ENCODE data around the gene ATP1A2.

ATP1A2 gene

DNA sequence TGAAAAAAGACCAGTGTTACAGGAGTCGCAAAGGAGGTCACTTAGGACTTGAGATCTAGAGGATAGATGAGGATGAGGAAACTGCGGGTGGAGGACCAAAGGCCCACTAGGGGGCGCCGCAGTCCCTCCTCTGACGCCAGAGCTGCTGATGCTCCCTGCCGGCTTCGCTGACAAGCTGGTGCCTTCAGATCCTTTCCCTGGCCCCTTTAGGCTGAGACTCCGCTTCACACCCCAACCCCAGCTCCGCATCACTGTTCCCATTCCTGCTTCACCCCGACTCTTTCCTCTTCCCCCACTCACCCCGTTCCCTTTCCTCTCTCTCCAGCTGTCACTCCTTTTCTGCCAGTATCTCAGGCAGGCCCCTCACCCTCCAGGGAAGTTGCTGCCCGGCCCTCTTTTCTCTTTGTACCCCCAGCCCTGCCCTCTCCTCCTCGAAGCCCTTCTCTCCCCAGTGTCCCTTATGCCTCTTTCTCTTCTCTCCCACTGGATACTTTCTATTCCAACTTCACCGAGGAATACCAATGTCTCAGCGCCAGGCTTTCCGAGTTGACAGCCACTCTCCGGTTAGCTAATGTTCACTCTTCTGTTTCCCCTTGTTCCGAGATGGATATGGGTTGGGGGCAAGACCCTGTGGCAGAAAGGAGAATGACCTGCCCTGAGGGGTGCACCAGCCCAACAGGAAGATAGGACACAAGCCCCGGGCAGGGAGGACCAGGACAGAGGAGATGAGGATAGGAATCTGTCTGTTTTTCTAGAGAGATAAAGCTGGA lies 29.7 kb upstream of the ATP1A2 start:
- DNase-seq, result peak; percentile 90

DNA sequence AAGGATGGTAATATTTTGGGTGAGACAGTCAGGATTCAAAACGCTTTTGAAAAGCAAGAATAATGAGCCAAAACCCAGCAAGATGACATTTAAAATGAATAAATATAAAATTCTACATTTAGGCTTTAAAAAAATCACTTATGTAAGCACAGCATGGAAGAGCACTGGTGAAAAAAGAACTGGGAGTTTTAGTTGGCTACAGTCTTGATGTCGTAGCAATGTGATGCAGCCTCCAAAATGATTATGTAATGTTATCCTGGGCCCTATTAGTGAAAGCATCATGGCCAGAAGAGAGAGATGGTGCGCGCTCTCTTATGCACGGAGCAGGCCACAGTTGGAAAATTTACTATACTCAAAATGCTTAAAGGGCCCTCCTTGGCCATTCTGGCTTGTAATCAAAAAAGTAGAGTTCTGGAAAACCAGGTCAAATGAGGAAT lies 29.1 kb upstream of the ATP1A2 start:
- no peak for DNase-seq

DNA sequence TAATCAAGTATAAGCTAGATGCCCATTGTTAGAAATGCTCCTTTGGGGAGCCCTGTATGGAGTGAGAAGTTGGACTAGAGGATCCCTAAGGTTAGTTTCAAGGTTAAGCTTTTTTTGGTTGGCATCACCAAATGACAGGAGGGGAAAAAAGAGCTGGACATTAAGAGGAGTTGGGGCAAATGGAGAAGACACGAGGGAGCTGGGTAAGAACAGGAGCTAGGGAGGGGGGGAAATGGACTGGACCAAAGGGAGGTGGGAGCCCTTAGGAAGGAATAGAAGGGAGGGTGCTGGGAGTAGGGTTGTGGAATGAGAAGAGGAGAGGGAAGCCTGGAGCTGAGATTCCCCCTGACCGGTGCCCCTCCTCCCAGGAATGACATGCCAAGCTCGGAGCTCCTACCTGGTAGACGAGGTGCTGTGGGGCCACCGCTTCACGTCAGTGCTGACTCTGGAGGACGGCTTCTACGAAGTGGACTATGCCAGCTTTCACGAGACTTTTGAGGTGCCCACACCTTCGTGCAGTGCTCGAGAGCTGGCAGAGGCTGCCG lies 28.4 kb upstream of the ATP1A2 start:
- no peak for DNase-seq

DNA sequence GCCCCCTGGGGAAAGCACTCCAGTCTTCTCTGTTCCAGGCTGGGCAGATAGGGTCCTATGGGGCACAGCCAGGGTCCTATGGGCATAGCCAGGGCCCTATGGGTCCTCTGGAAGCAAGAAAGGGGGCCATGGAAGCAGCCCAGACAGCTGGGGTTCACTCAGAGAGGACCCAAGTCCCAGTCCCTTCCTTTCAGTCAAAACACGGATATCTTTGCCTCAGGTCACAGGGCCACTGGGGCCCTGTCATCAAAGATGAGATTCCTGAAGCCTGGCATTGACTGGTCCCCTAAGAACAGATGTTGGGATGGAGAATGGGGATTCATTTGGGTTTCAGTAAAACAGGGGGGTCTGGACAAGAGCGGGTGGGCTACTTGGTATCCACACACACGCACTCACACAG lies 25.7 kb upstream of the ATP1A2 start:
- DNase-seq, result no peak

DNA sequence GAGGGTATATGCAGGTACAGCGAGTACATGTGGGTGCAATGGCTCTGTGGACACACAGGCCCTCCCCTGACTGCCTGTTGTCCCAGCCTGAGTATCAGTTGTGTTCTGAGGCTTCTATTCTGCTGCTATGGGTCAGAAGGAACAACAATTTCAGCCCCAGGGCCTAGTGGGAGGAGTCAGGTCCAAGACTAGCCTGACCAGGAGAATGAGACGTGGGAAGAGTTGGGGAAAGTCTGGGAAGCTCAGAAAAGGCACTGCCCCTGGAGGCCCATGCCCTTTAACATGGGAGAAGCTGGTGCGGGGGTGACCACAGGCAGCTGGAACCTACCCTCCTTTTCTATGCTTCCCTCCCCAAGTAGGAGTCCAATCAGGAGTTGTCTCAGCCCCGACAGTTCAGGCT lies 24.8 kb upstream of the ATP1A2 start:
- DNase-seq, result no peak

DNA sequence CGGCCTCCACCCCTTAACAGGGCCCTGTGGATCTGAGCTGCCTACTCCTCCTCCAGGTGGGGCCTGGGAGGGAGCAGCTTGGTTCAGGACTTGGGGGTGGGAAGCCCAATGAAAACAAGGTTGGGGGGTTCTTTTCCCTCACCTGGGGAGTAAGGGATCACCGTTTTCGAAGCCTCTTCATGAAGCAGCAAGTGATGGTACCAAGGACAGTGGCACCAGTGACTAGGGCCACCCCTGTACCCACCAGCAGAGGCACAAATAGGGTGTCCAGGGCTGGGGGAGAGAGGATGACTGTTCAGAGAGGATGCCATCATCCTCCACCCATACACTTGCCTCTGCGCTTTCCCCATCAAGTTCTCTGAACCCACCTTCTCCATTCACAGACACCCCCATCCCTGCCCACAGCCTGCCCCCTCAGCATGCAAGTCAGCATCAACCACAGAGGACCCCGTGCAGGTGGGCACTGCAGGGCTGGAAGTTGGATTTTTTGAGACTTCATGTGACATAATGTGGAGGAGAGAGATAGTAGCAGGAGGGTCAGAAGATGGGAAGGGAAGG lies 23.8 kb upstream of the ATP1A2 start:
- DNase-seq, result no peak

DNA sequence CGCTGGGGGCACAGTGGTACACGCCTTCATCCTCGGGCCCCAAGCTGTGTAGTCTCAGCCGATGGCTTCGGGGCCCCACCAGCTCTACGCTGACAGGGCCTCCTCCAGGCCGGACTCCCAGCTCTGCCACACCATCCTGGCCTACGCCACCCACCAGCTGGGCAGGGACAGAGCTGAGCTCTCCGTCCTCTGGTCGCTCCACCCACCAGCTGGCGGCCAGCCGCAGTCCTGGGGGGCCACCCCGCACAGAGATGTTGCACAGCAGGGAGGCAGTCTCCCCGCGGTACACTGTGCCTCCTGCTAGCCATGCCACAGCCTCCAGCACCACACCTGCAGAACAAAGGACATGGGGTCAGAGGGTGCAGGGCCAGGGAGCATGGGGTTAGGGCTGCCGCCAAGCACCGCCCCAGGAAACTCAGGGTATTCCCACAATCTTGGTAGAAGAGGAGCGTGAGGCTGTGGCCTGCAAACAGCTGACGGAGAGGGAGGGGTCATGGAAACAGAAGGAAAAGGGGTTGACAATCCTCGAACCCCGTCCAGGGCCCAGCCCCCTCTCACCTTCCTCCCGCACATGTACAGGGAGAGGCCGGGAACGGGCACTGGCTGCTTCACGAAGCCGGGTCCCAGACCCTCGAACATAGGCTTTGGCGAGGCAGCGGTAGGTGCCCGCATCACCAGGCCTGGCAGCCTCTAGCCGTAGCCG lies 23.0 kb upstream of the ATP1A2 start:
- no peak for DNase-seq

DNA sequence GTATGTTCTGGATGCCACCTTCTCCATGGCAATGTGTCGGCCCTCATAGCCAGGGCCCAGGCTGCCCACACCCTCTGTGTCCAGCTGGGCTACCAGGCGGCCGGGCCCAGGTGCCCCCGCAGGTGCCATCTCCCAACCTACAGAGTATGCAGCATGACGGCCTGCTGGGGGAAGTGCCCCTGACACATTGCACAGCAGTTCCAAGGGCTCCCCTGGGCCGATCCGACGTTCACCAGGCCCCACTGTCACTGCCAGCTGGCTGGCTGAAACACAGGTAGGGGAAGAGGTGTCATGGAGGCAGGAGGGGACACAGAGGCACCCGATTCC lies 22.5 kb upstream of the ATP1A2 start:
- DNase-seq, result no peak

DNA sequence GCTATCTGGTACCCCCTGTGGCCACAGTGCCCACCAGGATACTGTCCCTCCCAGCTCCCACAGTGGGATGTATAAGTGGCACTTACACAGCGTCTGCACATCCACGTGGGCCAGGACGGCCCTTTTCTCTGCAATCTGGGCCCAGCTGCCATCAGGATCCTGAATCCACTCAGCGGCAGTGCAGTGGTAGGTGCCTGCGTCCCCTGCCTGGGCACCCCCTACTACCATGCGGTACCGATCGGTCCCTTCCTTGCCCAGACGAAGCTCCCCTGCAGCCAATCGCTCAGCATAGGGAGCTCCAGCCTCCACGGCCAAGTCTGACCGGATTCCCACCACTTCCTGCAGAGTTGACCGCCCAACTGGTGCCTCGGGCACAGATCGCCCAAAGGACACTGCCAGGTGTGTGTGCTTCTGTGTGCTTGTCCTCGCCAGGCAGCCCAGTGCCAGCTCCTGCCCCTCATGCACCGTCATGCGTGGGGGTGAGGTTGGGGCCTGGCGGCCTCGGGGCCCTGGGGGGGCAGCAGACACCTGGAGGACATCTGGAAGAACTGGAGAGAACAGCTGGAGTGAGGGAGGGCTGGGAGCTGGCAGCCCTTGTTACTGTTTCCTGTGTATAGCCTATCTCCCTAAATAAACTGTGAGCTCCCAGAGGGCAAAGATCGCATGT lies 21.8 kb upstream of the ATP1A2 start:
- DNase-seq, result no peak

DNA sequence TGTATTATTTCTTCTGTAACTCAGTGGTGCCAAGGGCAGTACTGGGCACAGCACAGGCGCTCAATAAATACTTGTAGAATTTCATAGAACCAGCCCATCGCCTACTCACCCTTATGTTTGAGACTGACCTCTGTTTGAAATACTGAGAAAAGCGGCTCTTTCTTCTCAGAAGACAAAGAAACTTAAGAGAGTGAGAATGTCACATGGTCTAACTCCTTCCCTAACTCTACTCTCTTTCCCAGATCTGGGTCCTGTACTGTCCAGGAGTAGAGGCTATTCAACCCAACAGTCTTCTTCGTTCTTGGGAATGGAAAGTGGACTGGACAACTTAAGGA lies 21.3 kb upstream of the ATP1A2 start:
- DNase-seq, result no peak

DNA sequence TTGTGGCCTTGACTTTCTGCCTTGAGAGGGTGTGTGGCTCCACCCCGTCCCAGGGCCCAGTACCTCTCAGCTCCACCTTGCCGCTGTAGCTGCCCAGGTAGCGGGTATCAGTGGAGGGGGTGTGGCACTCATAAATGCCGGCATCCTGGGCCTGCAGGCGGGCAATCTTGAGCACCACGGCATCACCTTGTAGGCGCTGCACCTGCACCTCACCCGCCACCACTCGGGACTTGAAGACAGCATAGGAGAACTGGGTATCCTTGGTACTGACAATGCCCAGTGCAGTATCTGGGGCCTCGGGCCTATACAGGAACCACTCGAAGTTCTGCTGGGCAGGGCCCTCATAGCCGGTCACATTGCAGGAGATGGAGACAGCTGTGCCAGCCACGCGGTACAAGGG lies 20.8 kb upstream of the ATP1A2 start:
- no peak for DNase-seq

DNA sequence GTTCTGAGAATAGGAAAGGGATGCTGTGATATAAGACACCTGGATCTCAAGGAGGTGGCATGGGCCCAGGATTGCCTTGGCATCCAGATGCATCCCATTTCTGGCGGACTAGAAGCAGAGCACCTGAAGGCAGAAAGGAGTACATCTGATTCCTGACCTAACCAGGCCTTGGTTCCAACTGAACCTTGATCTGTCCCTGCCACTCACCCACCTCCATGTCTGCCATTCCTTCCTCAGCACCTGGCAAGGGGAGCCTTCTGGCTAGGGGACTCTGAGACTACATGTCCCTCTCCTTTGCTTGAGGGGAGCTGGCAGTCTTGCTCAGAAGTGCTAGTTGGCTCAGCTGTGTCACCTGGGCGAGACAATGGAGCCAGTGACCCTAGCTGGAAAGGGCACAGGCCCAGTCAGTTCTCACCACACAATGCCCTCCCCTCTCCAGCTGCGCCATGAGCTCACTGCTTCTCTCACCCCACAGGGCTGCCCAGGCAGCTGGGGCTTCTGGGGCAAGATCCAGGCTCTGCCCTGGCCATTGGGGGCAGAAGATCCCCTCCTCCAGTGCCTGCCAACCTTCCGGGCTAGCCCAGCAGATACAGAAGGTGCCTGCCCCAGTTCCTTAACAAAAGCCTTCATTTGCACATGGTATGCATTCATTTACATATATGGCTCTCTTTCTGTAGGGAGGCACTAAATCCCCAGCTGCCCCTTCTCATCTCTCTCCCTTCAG lies 20.0 kb upstream of the ATP1A2 start:
- DNase-seq, result no peak

DNA sequence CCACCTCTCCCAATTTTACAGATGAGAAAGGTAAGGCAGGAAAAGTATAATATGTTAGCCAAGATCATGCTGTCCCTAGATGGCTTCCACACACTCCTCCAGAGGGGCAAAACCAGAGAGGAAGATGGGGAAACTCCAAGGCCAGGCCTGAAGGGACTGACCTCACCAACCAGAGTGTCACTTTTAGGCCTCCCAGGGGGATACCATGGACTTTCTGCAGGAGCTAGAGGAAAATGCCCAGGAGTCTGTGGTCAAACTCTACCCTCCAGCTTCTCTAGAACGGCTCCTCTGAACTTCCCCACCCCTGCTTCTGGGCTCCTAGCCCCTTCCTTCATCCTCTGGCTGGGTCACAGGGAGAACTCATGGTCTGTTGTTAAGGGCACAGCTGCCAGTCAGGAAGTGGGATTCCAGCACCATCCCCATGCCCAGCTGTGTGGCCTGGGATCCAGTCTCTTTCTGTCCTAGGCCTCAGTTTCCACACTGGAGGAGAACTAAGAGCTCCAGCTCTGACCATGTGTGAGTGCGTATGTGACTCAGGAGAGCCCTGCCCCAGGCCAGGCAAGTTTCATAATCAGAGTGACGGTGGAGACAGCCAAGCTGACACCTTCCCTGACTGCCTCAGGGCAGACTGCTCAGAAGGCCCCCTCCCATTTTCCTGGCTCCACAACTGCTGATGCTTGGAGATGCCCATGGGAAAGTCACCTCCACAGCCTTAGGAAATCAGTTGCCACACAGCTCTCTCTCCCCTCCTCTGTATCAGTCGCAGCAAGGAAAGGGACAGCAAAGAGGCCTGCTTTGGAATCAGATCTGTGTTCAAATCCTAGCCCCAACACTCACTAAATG lies 19.1 kb upstream of the ATP1A2 start:
- no peak for DNase-seq

DNA sequence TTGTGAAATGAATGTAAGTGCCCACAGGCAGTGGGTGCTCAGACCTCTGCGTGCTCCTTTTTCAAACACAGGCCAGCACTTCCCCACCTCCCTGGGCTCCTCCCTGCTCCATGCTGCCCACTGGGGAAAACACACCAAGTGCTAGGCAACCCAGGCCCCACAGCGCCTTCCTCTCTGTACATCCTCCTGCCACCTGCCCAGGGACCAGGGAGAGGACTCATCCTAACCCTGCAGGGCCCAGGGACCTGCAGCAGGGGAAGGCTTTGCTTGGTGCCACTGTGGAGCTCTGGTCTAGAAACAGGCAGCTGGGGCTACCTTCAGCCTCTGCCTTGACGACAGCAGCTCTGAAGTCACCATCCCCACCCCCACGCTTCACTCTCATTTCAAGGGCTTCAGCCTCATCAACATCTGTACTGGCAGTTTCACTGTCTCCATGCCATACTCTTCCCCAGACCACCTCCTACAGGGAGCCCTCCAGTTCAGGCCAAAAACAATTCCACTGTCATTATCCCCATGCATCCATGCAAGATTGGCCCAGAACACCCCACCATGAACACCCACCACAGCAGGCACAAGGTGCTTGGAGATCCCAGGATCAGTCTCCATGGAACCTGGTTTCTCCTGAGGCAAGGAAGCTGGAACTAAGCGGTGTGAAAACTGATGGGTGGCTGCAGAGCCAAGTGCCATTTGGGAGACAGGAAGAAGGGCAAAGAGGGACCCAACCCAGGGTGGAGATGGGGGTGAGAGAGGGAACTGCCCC lies 18.2 kb upstream of the ATP1A2 start:
- no peak for DNase-seq

DNA sequence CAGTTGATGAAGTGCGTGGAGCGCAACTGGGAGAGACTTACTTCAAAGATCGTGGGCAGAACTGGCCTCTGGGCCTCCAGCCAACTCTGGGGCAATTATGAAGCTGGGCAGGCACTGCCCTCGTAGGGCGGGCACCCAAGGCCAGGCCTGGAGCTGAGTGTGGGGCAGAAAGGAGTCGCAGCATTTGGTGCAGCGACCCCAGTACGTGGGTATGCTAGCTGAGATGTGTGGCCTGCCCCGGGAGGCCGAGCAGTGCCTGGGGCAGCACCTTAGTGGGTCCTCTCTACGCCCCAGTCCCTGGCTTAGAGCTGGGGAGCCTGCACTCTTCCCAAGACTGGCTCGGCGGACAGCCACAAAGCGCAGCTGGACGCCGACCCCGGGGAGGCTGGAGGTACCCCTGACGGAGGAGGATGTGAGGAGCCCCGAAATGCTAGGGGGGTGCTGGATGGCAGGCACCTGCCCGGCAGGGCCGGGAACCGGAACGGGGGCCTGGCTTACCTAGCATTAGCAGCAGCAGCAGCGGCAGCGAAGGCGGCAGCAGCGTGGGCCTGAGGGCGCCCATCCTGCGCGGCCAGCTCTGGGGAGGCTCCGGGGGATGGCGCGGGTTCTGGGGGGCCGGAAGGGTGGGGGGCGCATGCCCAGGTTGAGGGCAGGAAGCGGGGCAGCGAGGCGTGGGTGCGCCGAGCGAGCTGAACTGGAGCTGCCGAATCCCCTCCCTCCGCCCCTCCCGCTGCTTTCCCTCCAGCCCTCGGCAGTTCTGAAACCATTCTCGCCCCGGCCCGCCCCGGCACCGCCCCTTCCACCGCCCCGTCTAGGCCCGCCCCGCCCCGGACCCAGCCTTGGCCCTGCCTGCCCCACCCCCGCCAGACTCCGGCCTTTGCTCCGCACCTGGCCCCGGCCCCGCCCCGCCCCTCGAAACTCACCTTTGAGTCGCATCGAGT lies 17.4 kb upstream of the ATP1A2 start, which contains the start of gene IGSF8:
TSS of gene IGSF8 (minus strand) at position 709 of the 941 bp plus-strand sequence. CDS start at position 562, 147 bp downstream.
- peak; percentile 97 for DNase-seq

DNA sequence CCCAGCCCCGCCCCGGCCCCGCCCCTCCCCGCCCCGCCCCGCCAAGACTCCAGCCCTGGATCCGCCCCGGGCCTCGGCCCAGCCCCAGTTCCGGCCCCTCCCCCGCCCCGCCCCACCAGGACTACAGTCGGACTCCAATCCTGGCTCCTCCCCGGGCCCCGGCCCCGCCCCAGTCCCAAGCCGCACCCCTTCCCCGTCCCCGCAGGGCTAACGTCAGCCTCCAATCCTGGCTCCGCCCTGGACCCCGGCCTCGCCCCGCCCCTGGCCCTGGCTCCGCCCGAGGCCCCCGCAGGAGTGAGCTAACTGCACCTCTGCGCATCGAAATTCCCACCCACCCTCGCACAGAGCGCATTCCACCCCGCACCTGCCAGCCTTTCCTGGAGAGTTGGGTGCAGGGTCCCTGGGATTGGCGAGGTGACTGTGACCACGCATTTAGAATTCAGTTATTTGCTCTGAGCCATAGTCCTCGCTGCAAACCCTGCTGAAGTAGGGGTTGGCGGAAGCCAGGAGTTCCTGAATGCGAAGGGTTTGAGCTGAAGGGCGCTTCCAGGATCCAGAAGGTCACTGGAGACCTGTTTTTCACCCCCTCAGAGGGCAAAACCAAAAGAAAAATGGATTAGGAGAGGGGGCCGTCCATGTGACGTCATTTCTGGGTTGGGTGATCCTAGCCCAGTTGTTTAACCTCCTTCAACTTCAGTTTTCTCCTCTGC lies 16.6 kb upstream of the ATP1A2 start:
- peak; percentile 99 for DNase-seq

DNA sequence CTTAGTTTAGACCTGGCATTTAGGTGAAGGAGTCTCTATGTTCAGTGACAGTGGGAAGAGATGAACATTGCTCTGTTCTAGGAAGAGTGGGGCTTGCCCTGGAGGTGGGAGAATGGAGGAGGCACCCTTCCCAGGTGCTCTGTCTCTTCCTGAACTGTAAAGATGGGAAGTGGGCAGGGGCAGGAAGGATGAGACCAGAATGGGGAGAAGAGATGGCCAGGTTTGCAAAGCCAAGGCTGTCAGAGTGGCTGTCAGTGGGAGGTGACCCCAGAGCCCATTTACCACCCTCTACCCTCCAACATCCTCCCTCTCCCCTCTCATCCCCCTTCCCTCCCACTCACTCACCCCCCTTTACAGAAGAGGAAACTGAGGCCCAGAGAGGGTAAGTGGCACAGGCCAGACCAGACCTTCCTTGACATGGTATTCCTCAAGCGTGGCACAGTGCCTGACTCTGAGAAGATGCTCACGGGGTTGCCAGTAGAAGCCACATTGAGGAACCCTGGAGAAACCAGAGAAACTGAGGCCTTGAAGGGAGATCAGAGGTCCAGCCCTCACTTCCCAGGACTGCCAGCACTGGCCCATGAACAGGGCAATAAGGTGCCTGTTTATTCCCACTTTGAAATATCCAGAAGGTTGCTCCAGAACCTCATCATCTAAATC lies 15.7 kb upstream of the ATP1A2 start:
- DNase-seq, result no peak

DNA sequence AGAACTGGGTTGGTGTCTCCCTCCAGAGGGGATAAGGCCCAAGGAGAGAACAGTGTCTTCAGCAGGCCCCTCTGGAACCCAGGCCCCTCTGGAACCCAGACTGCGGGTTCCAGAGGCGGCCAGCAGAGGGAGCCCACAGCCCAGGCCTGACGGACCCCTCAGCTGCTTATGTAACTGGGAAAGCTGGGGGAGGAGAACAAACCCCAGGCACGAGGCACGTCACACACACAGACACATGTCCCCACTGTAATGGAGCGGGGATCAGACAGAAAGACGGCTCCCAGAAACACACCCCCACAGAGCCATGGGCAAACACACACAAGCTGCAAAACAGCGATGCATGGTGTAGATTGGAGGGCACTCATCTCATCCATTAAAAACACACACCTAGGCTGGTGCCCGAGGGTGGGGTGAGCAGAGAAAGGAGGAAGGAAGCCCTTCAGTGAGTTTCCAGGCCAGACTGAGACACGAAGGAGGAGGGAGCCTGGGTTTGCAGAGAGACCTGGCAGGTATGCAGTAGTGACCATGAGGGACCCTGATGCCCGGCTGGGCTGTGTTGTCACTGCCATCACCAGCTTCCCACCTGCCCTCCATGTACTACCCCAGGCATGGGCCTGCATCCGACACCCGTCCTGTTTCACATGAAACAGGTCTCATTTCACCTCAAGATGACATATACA lies 14.4 kb upstream of the ATP1A2 start:
- DNase-seq, result peak; percentile 91
